CD4-positive, alpha-beta T cell treated with Interleukin-4 for 4 hours (primary cell): Measurements from ENCODE around the gene NHEJ1.

Experiments used
- DNase-seq: peaks from one replicate; pipeline ENCODE4 v3.0.0-alpha.2; 2020

The NHEJ1 gene

GRCh38 chr2:219026946-219027345 lies 133.7 kb downstream of the NHEJ1 start:
- no peak for DNase-seq

- no peak for DNase-seq
These were observed 134.7 kb downstream of the NHEJ1 start for GRCh38 chr2:219025637-219026585.
